Mesendoderm (in vitro differentiated cells): ENCODE results near the gene RBM47.
"Not testable (repeated sequence)": the region's sequence is repeated elsewhere in the genome, so short reads cannot be mapped to it uniquely, and the experiment has no call there.

Experiments used
- DNase-seq: peaks from one replicate; pipeline ENCODE4 v3.0.0; 2013
- H2AK5ac ChIP-seq: 2 replicates; pipeline ENCODE4 v1.6.1; 2013; ENCODE audit warnings: low read length, inconsistent platforms
- H2BK120ac ChIP-seq: 2 replicates; pipeline ENCODE4 v1.6.1; 2013; ENCODE audit warnings: low read depth, mild to moderate bottlenecking, low read length, moderate library complexity, mixed read lengths
- H2BK15ac ChIP-seq: replicated peaks from 2 replicates; pipeline ENCODE4 v1.6.1; 2013; ENCODE audit warnings: low read depth, mild to moderate bottlenecking, moderate library complexity
- H2BK5ac ChIP-seq: 2 replicates; pipeline ENCODE4 v1.6.1; 2013; ENCODE audit warnings: low read length, inconsistent platforms
- H3K18ac ChIP-seq: 2 replicates; pipeline ENCODE4 v1.6.1; 2013; ENCODE audit warnings: mild to moderate bottlenecking, low read length, mixed read lengths
- H3K23ac ChIP-seq: one replicate; pipeline ENCODE4 v1.6.1; 2013; ENCODE audit warnings: low read length
- H3K27ac ChIP-seq: 2 replicates; pipeline ENCODE4 v1.5.1; 2013; ENCODE audit warnings: low read depth, mild to moderate bottlenecking, inconsistent platforms, low read length, moderate library complexity
- H3K27me3 ChIP-seq: 2 replicates; pipeline ENCODE4 v1.6.1; 2013; ENCODE audit warnings: low read length, control low read depth, mild to moderate bottlenecking, inconsistent platforms; ENCODE audit not compliant: insufficient read depth, poor library complexity
- H3K36me3 ChIP-seq: 2 replicates; pipeline ENCODE4 v1.6.1; 2013; ENCODE audit warnings: low read length, inconsistent platforms; ENCODE audit not compliant: control insufficient read depth, insufficient read depth
- H3K4ac ChIP-seq: one replicate; pipeline ENCODE4 v1.6.1; 2013; ENCODE audit warnings: low read depth, mild to moderate bottlenecking, low read length, moderate library complexity
- H3K4me1 ChIP-seq: 2 replicates; pipeline ENCODE4 v1.6.1; 2013; ENCODE audit warnings: low read depth, low read length, inconsistent platforms; ENCODE audit not compliant: control insufficient read depth
- H3K4me2 ChIP-seq: 2 replicates; pipeline ENCODE4 v1.6.1; 2013; ENCODE audit warnings: low read length
- H3K4me3 ChIP-seq: 2 replicates; pipeline ENCODE4 v1.5.1; 2013; ENCODE audit warnings: mild to moderate bottlenecking, low read length
- H3K56ac ChIP-seq: one replicate; pipeline ENCODE4 v1.6.1; 2013; ENCODE audit warnings: low read length
- H3K79me1 ChIP-seq: 2 replicates; pipeline ENCODE4 v1.6.1; 2013; ENCODE audit warnings: low read length, inconsistent platforms
- H3K79me2 ChIP-seq: 2 replicates; pipeline ENCODE4 v1.6.1; 2013; ENCODE audit warnings: mild to moderate bottlenecking, low read length; ENCODE audit not compliant: control insufficient read depth, insufficient read depth
- H3K9ac ChIP-seq: 2 replicates; pipeline ENCODE4 v1.6.1; 2013; ENCODE audit warnings: low read length, inconsistent platforms
- H4K5ac ChIP-seq: one replicate; pipeline ENCODE4 v1.6.1; 2013; ENCODE audit warnings: low read length
- H4K8ac ChIP-seq: one replicate; pipeline ENCODE4 v1.6.1; 2013; ENCODE audit warnings: low read depth, mild to moderate bottlenecking, control low read depth, low read length, moderate library complexity
- WGBS: extraction: QIAGEN DNeasy Blood & Tissue Kit; methylation state at CpG from one replicate; pipeline ENCODE4 v1.1.7; 2013; ENCODE audit warnings: low lambda C conversion rate, missing lambda C conversion rate; ENCODE audit not compliant: insufficient coverage; ENCODE audit errors: extremely low coverage; 5-methylcytosine and 5-hydroxymethylcytosine counted together

The RBM47 gene

DNA sequence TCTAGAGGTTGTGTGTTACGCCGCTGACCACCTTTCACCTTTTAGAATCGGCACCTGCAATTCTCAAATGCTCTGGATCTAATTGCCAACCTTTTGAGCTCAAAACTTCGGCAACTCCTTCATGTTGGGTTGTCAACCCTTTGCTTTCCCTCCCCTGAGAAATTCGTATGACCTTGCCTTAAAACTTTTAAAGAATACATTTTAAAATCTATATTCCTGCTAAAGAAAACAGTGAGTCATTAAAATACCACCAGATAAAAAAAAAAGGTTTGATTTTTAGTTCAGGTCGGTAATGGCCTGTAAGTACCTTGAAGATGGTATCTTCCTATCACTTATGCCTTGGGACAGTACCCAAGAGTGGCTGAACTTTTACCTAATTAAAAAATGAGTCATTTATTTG, 1.3 kb downstream of the RBM47 start:
- H2BK120ac ChIP-seq, H3K27ac ChIP-seq, H3K79me1 ChIP-seq, H3K4me3 ChIP-seq, H3K4ac ChIP-seq, H4K8ac ChIP-seq, H3K18ac ChIP-seq, H3K27me3 ChIP-seq, H4K5ac ChIP-seq, H2AK5ac ChIP-seq, DNase-seq, H3K4me1 ChIP-seq, H2BK15ac ChIP-seq, H2BK5ac ChIP-seq, H3K23ac ChIP-seq, H3K36me3 ChIP-seq: not testable (repeated sequence)
- H3K9ac ChIP-seq, result peak overlapping the region; percentile 11
- peak overlapping the region; percentile 56 for H3K56ac ChIP-seq
- peak overlapping the region; percentile 16 for H3K4me2 ChIP-seq
- WGBS, result no CpG with 5 or more reads among the region's 6 CpGs
- H3K79me2 ChIP-seq, result peaks cover 34% of the 10 kb centered on the region

DNA sequence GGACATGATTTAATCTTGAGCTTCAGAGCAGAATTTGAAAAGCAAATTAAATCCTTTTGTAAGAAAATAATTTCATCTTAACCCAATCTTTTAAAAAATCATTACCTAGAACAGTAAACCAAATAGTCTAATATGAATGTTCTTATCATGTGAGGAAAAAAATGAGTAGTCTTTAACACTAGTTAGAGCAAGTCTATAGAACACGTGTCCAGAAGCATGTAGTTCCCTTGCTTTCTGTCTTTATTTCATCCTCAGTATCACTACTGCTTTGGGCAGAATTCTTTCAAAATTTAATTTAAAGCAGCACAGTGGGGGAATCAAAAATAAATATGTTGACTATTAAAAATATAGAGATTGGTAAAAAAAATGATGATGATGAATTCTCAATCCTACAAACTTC, 2.1 kb downstream of the RBM47 start:
- no peaks in the 10 kb centered on the region for H3K27me3 ChIP-seq
- WGBS, result no CpG with 5 or more reads among the region's 1 CpG
- no peaks in the 10 kb centered on the region for H3K79me1 ChIP-seq
- peaks cover 41% of the 10 kb centered on the region for H3K79me2 ChIP-seq
- H3K9ac ChIP-seq, result no peak overlapping the region
- no peak overlapping the region for H3K27ac ChIP-seq
- no peak for DNase-seq
- H2AK5ac ChIP-seq, result no peak overlapping the region
- no peaks in the 10 kb centered on the region for H3K36me3 ChIP-seq
- H2BK15ac ChIP-seq, result no peak overlapping the region
- H2BK5ac ChIP-seq, result no peak overlapping the region
- H3K4me1 ChIP-seq, result peaks cover 9% of the 10 kb centered on the region
- H2BK120ac ChIP-seq, result no peak overlapping the region
- H4K8ac ChIP-seq, result no peak overlapping the region
- H3K4me3 ChIP-seq, result no peak overlapping the region
- H3K56ac ChIP-seq, result no peak overlapping the region
- H3K4ac ChIP-seq, result no peak overlapping the region
- H4K5ac ChIP-seq, result no peak overlapping the region
- H3K4me2 ChIP-seq, result no peak overlapping the region
- no peak overlapping the region for H3K23ac ChIP-seq
- H3K18ac ChIP-seq, result no peak overlapping the region

DNA sequence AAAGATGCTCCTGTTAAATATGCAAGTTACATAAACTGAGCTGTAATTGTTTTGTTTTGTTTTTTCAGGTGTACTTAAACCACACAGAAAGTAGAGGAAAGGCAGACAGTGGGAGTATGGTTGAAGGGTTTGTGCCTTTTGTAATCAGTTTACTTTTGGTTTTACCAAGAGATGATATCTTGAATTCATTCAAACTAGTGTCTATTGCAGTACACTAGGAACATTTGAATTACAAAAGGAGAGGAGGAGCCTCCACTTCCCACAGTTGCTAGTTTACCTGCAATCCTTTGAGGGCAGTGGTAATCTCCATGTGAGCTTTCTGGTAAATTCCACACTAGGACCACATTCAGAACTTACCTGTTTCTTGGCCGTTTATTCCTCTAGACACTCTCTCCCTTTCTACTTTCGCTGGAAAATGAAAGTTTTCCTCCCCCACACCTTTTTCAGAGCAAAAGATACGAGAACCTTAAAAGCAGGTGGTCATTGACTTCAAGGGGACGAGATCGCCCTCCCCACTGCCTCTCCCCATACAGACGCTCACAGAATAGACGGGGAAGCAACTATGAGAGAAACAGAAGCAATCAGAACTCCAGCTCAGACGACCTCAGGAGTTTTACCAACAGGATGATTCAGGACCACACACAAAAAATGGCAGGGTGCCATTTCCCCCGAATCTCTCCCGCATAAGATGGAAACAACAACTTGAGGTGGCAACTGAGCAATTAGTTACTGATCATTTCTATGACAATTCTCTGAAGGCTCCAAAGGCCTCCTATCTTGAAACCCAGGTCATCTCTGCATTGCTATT, 3.3 kb downstream of the RBM47 start:
- Histone ChIP-seq H3K56ac (peak overlapping the region; percentile 68), H3K4me1 (peaks cover 9% of the 10 kb centered on the region), H3K79me2 (peaks cover 46% of the 10 kb centered on the region), H3K79me1 (no peaks in the 10 kb centered on the region), H3K27me3 (no peaks in the 10 kb centered on the region), H3K18ac (peak overlapping the region; percentile 87), H2BK15ac (no peak overlapping the region), H3K4me2 (peak overlapping the region; percentile 31), H2AK5ac (no peak overlapping the region), H3K4me3 (no peak overlapping the region), H3K4ac (no peak overlapping the region), H3K23ac (no peak overlapping the region), H4K8ac (no peak overlapping the region), H2BK120ac (no peak overlapping the region), H2BK5ac (no peak overlapping the region), H4K5ac (no peak overlapping the region), H3K27ac (no peak overlapping the region), H3K36me3 (no peaks in the 10 kb centered on the region), H3K9ac (peak overlapping the region; percentile 41)
- peak; percentile 47 for DNase-seq
- WGBS, result no CpG with 5 or more reads among the region's 10 CpGs

DNA sequence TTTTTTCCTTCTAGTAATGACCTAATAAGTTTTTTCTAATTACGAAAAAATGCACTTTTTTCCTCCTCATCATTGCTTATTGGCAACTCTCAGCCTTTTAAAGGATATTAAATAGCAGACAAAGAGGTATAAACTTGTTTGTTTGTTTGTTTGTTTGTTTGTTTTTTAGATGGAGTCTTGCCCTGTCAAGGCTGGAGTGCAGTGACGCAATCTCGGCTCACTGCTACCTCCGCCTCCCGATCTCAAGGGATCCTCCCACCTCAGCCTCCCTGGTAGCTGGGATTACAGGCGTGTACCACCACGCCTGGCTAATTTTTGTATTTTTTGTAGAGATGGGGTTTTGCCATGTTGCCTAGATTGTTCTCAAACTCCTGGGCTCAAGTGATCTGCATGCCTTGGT, 6.0 kb downstream of the RBM47 start:
- no peak overlapping the region for H3K56ac ChIP-seq
- H3K9ac ChIP-seq, result no peak overlapping the region
- H3K4ac ChIP-seq, result no peak overlapping the region
- H3K4me2 ChIP-seq, result no peak overlapping the region
- H2BK5ac ChIP-seq, result no peak overlapping the region
- peaks cover 11% of the 10 kb centered on the region for H3K4me1 ChIP-seq
- peaks cover 1% of the 10 kb centered on the region for H3K79me1 ChIP-seq
- H3K23ac ChIP-seq, result no peak overlapping the region
- no peak overlapping the region for H2AK5ac ChIP-seq
- no peaks in the 10 kb centered on the region for H3K36me3 ChIP-seq
- H3K27ac ChIP-seq, result no peak overlapping the region
- no peak overlapping the region for H4K8ac ChIP-seq
- H2BK120ac ChIP-seq, result no peak overlapping the region
- no peak for DNase-seq
- no peak overlapping the region for H3K4me3 ChIP-seq
- no peaks in the 10 kb centered on the region for H3K27me3 ChIP-seq
- no peak overlapping the region for H3K18ac ChIP-seq
- no CpG with 5 or more reads among the region's 7 CpGs for WGBS
- H2BK15ac ChIP-seq, result no peak overlapping the region
- no peak overlapping the region for H4K5ac ChIP-seq
- peaks cover 63% of the 10 kb centered on the region for H3K79me2 ChIP-seq

DNA sequence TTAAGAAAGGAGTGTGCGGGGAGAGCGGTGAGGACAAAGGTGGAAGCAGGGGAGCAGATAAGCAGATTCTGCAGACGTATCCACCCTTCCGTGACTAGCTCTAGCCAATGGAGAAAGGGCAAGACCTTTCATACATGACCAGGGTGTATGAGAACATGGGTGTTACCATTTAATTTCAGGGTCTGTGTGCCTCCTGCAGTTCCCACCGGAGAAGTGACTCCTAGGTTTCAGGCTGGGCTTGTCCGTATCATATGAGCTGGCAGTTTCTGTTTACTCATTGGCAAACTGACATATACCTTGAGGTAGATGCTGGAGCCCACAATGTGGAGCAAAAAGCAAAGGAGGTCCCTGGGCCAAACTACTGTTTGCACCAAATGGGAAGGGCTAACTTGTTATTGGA, 6.8 kb downstream of the RBM47 start:
- no peaks in the 10 kb centered on the region for H3K36me3 ChIP-seq
- H3K4me1 ChIP-seq, result peaks cover 11% of the 10 kb centered on the region
- H2BK15ac ChIP-seq, result no peak overlapping the region
- no peak overlapping the region for H3K9ac ChIP-seq
- peaks cover 64% of the 10 kb centered on the region for H3K79me2 ChIP-seq
- H2BK5ac ChIP-seq, result no peak overlapping the region
- no peak overlapping the region for H4K5ac ChIP-seq
- WGBS, result no CpG with 5 or more reads among the region's 6 CpGs
- DNase-seq, result no peak
- H2BK120ac ChIP-seq, result no peak overlapping the region
- H3K27ac ChIP-seq, result no peak overlapping the region
- peaks cover 1% of the 10 kb centered on the region for H3K79me1 ChIP-seq
- H3K18ac ChIP-seq, result no peak overlapping the region
- H4K8ac ChIP-seq, result no peak overlapping the region
- H3K56ac ChIP-seq, result no peak overlapping the region
- H2AK5ac ChIP-seq, result no peak overlapping the region
- H3K4ac ChIP-seq, result no peak overlapping the region
- no peak overlapping the region for H3K4me2 ChIP-seq
- no peak overlapping the region for H3K4me3 ChIP-seq
- H3K27me3 ChIP-seq, result no peaks in the 10 kb centered on the region
- H3K23ac ChIP-seq, result no peak overlapping the region
